Left ventricle myocardium inferior (tissue), 1 donor: ENCODE measurements around the gene ZNF385B. TPM values are rescaled to one million over a fixed set of nuclear protein-coding genes. Genes with fewer than 3 reads are reported as not detected.

Experiments
- DNase-seq: peaks from one replicate; pipeline ENCODE4 v3.0.0-alpha.2; 2020
- H3K27ac ChIP-seq: fragments of 200-600 bp; replicated peaks from 2 replicates; pipeline ENCODE4 v1.8.0; 2021
- H3K27me3 ChIP-seq: fragments of 200-600 bp; 2 replicates; pipeline ENCODE4 v1.8.0; 2021; ENCODE audit warnings: low read depth
- H3K36me3 ChIP-seq: fragments of 200-600 bp; 2 replicates; pipeline ENCODE4 v1.8.0; 2021
- H3K4me1 ChIP-seq: fragments of 200-600 bp; 2 replicates; pipeline ENCODE4 v1.8.0; 2021
- H3K4me3 ChIP-seq: fragments of 200-600 bp; 2 replicates; pipeline ENCODE4 v1.8.0; 2021; ENCODE audit warnings: mild to moderate bottlenecking, moderate library complexity
- H3K9me3 ChIP-seq: fragments of 200-600 bp; replicated peaks from 2 replicates; pipeline ENCODE4 v1.8.0; 2021
- CTCF ChIP-seq: fragments of 200-600 bp; IDR thresholded peaks from 2 replicates; pipeline ENCODE4 v1.8.0; 2021; ENCODE audit warnings: antibody characterized with exemption, mild to moderate bottlenecking, borderline replicate concordance
- intact Hi-C: fragments of 100-400 bp; cut with micrococcal nuclease; formaldehyde crosslinking; loops from one replicate; pipeline ENCODE4 v1.11.0; 2022
- total RNA-seq: library from RNA; stranded (reverse); fragmentation: NEBNext Ultra II Directional; extraction: Animal tissue kit (Norgen Biotek cat#: 25700); gene quantifications from one replicate; pipeline ENCODE4 v1.2.1, GENCODE V29; 2021
- donor health status: DM: no; HTN: yes; CAD: no; lungs with severe emphysema.

The ZNF385B gene
- total RNA-seq, 1 donor from 2014 or later, result 0.14 TPM

- intact Hi-C loops, result no loop called here
- Histone ChIP-seq H3K27ac (no peak overlapping the region), H3K36me3 (no peaks in the 10 kb centered on the region), H3K4me3 (no peak overlapping the region), H3K9me3 (no peaks in the 10 kb centered on the region), H3K27me3 (peaks cover 27% of the 10 kb centered on the region), H3K4me1 (no peaks in the 10 kb centered on the region)
- no peak for DNase-seq
- no peak for TF ChIP-seq CTCF
These were observed 425.8 kb downstream of the ZNF385B start for GRCh38 chr2:179435566-179435965.

GRCh38 chr2:179435000-179435399, 426.4 kb downstream of the ZNF385B start:
- intact Hi-C loops, result no loop called here
- TF ChIP-seq CTCF, result no peak
- DNase-seq, result no peak
- H3K4me1 ChIP-seq, result no peaks in the 10 kb centered on the region
- H3K36me3 ChIP-seq, result no peaks in the 10 kb centered on the region
- peaks cover 32% of the 10 kb centered on the region for H3K27me3 ChIP-seq
- no peak overlapping the region for H3K27ac ChIP-seq
- no peaks in the 10 kb centered on the region for H3K9me3 ChIP-seq
- no peak overlapping the region for H3K4me3 ChIP-seq

- Histone ChIP-seq H3K36me3 (no peaks in the 10 kb centered on the region), H3K27me3 (peaks cover 39% of the 10 kb centered on the region), H3K4me3 (no peak overlapping the region), H3K27ac (no peak overlapping the region), H3K4me1 (no peaks in the 10 kb centered on the region), H3K9me3 (no peaks in the 10 kb centered on the region)
- DNase-seq, result no peak
- intact Hi-C loops, result no loop called here
- no peak for TF ChIP-seq CTCF
These were observed 427.1 kb downstream of the ZNF385B start for GRCh38 chr2:179434357-179434756.

- Histone ChIP-seq H3K9me3 (no peaks in the 10 kb centered on the region), H3K27me3 (peaks cover 45% of the 10 kb centered on the region), H3K4me3 (no peak overlapping the region), H3K36me3 (no peaks in the 10 kb centered on the region), H3K27ac (no peak overlapping the region), H3K4me1 (no peaks in the 10 kb centered on the region)
- DNase-seq, result no peak
- intact Hi-C loops, result no loop called here
- TF ChIP-seq CTCF, result no peak
These were observed 428.7 kb downstream of the ZNF385B start for GRCh38 chr2:179432751-179433150.

GRCh38 chr2:179429597-179429996, 431.8 kb downstream of the ZNF385B start:
- intact Hi-C loops, result loop anchor here (10.0 kb wide), 1 partner anchor 315 kb away; no protein-coding TSS in a partner anchor
- Histone ChIP-seq H3K4me1 (no peaks in the 10 kb centered on the region), H3K36me3 (no peaks in the 10 kb centered on the region), H3K4me3 (no peak overlapping the region), H3K27ac (no peak overlapping the region), H3K9me3 (no peaks in the 10 kb centered on the region), H3K27me3 (peaks cover 68% of the 10 kb centered on the region)
- TF ChIP-seq CTCF, result no peak
- DNase-seq, result no peak
